GM21786 (cell line): ENCODE data around the gene CLEC18B.
"Not testable (repeated sequence)": the region's sequence is repeated elsewhere in the genome, so short reads cannot be mapped to it uniquely, and the experiment has no call there.

Source experiments
- ATAC-seq: cut with Tn5 transposase; IDR thresholded peaks from one replicate; pipeline ENCODE4 v1.9.1; 2021; ENCODE audit not compliant: unreplicated experiment

The CLEC18B gene

DNA sequence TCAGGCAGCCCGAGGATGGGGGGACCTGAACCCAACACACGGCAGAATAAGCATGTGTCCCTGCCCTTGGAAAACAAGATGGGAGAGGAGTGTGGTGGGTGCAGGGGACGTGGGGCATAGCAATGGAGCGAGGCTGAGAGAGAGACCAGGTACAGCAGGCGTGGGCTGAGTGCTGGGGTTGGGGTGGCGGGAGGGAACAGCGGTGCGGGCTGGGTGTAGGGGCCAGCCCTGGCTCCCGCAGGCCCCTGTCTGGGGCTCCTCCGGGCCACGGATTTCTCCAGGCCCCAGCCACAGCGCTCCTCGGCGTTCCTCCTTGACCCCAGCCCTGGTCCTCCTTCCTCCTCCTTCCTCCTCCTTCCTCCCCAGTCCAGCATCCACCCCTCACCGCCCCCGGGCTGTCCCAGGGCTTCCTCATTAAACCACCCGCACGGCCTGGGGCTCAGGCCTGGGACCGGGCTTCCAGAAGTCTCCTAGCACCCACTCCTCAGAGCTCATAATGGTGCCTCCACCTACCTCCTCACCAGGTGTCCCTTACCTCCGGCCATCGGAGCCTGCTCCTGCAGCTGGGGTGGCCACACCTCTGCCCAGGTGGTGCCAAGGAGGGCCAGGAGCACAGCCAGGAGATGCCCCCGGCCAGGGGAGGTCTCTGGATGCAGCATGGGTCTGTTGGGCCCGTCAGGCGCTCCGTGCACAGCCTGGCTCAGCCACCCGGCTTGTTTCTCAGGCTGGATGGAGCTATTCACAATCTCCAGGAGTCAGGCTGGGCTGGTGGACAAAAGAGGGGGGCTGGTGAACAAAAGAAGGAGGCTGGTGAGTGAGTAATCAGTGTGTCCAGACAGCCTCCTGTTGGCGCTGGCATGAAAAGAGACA, at the start of gene CLEC18B:
Gene CLEC18B, minus strand, starts transcription at position 867 of the 870 bp plus-strand sequence. Its CDS starts 208 bp downstream, at position 659.
- ATAC-seq = not testable (repeated sequence)

DNA sequence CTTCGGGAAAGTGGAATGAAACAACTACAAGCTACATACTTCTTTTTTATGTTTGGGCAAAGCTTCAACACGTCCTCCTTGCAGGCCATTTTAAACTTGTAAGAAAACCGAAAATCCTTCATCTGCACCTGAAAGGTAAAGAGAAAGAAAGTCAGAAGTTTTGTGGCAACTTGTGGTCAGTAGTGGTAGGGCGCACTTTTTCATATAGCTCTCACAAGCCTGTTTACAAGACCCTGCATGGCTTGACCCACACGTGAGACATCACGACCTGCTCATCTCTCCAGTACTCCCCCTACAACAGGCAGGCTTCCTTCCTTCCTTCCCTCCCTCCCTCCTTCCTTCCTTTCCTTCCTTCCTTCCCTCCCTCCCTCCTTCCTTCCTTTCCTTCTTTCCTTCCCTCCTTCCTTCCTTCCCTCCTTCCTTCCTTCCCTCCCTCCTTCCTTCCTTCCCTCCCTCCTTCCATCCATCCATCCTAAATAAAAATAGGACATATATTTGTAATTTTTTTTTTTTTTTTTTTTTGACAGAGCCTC, 48.7 kb upstream of the CLEC18B start:
- ATAC-seq = no peak

DNA sequence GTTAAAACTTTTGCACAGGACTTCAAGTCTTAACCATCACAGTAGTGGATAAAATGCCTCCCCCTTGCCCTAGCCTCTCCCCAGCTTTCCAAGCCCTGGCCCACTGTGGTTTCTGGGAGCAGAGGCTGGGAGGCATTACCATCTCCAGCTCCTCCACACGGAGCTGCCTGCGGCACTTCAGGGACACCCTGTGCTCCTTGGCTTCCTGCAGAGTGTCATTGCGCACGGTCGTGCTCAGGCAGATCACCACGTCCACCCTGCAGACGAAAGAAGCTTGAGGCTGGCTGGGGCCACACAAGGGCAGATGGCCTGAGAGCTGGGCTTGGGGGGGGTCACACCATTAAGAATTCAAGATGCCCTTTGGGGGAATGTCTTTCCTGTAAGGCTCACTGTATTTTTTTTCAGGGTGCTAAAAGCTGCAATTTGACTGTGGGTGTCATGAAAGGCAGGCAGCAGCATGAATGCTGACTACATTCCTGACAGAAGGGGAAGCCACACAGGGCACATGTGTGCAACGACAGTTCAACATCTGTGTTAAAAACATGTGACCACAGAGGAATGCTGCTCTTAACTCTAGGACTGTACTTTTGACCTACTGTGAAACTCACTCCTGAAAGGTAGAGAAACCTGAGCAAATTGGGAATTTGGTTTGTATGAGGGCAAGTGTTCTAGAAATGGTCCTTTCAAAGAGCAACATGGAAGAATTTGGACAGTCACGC, 47.7 kb upstream of the CLEC18B start:
- ATAC-seq = no peak

DNA sequence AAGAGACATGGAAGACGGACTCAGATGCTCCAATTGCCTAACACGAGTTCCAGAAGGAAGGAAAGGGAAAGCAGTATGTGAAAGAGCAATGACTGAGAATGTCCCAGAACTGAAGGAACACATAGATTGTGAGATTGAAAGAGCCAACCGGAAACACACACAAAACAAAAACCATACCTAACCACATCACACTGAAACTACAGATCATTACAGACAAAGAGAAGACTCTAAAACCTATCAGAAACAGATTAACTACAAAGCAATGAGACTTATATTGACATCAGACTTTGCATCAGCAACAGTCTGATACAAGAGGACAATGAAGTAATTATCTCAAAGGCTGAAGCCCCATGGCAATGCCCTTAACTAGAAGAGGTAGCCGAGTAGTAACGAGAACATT, 45.6 kb upstream of the CLEC18B start:
- peak; percentile 63 for ATAC-seq

DNA sequence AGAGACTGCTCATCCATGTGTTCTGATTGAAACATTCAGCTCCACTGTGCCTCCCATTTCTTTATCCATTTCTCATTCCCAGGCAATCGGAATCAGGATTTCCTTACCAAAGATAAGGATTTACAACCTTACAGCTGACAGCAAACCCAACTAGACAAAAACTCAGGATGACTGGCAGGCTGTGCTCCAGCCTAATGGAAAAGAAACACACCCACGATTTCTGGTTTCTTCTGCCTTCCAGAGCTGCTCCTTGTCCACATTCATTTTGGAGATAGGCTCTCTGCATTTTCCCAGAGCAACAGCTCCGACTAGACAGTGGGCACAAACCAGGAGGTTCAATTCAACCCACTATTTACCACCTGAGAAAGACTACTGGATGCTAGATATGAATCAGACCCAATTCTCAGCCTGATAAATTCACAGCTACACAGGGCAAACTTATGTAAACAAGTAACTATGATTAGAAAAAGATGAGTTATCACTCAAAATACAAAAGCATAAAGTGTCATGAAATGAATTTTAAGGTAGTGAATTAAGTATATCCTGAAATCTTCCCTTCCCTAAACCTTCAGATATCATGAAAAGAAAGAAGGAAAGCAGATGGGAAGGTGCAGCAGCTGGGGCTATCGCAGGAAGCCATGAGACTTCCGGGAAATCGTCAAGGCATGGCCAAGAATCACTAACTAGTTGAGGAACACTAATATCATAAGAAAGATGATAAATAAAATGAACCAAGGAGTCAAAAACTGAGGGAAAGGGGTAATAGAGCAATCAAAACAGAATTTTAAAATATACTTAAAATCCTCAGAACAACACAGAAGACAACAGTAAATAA, 44.8 kb upstream of the CLEC18B start:
- no peak for ATAC-seq

DNA sequence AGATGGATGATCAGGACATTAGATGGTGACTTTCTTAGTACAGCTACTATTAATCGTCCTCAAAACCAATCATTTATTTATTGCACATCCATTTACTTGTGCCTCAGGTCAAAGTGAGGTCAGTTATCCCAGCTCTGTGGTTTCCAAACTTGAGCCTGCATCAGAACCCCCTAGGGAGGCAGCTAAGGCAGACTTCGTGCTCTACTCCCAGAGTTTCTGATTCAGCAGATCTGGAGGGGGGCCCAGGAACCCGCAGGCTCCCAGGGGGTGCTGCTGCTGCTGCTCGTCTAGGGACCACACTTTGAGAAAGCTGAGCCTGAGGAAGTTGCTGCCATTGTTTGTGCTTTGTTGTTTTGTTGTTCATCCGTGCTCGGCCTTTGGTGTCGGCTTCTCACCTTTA, 44.0 kb upstream of the CLEC18B start:
- no peak for ATAC-seq

DNA sequence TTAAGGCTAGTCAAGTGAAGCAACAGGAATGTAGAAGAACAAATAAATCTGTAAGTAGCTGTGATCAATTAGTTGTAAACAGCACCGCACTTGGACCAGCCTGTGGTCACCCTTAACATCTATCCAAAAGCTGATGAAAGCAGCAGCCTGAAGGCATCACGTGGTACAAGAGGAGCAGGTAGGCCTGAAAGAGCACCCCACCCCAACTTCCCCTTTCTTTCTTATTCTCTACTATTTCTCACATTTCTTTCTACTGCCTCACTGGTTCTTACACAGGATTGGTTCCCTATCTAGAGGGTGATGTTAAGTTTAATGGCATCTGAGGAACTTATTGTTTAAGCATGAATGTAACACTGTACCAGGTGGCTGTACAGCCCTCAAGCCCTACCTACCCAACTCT, 42.6 kb upstream of the CLEC18B start:
- no peak for ATAC-seq

DNA sequence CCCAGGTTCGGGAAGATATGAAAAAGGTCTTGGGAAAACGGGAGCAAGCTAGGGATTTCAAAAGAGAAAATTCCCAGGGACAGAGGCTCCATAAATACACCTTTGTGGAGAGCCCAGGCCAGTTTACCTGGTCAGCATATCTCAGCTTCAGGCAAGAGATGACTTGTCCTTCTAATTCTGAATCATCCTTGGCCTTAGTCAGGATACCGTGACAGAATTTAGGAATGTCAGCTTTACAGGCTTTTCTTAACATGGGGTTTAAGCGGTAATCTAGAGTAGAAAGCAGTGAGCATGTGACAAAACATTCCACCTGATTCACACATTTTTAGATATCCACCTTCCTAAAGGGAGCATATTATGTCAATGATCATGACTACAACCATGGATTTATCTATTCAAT, 41.1 kb upstream of the CLEC18B start:
- no peak for ATAC-seq

DNA sequence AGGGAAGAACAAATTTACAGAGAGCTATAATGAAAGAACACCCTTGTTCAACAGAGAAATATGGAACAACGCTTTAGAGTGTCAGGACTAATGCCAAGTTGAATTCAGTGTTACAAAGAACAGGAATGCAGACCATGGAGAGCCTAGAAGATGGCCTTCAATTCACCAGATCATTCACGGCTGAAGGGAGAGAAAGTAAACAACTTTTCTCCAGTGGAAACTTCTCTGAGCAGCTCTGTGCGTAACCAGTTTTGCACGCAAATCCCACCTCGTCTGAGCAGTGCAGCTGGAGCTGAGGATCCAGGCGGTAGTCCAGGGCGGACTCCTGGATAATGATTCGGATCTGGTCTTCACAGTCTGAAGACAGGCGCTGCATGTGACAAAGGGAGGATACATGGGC, 40.5 kb upstream of the CLEC18B start:
- ATAC-seq = no peak

DNA sequence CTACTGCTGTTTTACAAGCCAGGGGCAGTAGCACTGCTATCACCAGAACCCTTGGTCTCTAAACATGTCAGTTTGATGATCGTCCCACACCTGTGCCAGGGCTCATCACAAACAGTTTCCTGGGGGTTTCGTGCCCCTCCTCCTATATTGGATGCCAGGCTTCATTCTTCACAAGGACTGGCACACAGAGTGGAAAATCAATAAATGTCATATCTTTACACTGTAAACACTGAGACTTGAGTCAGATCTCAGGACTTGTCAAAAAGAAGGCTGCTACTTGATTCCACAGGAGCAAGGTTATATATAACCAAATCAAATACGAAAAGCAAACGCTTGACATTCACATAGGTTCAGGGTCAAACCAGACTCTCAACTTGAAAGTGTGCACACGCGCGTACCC, 39.3 kb upstream of the CLEC18B start:
- no peak for ATAC-seq

DNA sequence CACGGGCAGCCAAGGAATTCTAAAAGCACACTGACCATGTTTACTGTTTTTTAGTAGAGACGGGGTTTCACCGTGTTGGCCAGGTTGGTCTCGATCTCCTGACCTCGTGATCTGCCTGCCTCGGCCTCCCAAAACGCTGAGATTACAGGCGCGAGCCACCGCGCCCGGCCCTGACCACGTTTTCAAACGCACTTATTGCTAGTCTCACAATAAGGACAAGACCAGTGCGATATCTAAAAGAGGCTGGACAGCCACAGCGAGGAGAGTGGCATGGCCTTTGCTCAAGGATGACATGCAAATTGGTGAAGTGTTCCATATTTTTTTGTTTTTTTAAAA, 35.0 kb upstream of the CLEC18B start:
- ATAC-seq = no peak

DNA sequence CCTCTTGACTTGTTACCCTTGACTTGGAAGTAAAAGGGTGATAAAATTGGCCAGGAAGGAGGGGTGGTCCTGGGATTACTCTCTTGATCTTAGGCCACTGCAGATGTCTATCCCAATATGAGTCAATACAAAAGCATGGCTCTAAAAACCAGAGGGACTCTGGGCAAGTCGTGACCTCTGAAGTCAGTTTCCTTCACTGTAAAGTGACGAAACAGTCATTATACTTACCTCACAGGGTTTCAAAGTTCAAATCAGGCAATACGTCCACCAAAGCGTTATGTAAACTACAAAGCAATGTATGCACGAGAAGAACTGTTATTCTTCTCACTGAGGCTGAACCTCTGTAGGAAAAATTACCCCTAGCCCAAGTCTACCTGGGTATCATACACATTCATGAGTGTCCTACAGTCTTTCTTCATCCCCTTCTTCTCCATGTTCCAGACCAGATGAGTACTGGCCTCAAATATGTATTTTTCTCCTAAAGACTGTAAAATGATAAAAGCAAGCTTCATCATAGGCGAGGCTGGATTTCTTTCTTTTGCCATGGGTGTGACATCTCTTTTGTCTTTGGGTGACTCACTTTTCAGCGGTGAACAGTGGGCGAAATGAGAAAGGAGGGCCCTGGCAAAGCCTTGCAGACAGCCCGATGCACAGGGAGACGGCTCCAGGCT, 34.5 kb upstream of the CLEC18B start:
- no peak for ATAC-seq

DNA sequence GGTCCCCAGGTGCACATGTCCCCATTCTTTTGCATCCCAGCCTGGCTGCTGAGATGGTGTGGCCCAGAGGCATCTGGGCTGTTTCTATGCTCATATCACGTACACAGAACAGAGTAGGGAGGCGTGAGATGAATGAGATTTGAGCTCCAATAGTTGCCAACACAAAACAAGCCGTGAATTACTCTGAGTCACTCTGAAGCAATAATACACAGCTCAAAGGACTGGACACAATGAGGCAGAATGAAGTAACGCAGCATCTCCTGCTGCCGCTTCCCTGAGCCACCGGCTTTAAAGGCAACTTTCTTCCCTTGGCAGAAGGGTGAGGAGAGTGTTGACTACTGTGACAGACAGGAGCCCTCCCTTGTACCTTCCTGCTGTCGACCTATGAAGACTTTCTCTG, 33.9 kb upstream of the CLEC18B start:
- ATAC-seq = no peak

DNA sequence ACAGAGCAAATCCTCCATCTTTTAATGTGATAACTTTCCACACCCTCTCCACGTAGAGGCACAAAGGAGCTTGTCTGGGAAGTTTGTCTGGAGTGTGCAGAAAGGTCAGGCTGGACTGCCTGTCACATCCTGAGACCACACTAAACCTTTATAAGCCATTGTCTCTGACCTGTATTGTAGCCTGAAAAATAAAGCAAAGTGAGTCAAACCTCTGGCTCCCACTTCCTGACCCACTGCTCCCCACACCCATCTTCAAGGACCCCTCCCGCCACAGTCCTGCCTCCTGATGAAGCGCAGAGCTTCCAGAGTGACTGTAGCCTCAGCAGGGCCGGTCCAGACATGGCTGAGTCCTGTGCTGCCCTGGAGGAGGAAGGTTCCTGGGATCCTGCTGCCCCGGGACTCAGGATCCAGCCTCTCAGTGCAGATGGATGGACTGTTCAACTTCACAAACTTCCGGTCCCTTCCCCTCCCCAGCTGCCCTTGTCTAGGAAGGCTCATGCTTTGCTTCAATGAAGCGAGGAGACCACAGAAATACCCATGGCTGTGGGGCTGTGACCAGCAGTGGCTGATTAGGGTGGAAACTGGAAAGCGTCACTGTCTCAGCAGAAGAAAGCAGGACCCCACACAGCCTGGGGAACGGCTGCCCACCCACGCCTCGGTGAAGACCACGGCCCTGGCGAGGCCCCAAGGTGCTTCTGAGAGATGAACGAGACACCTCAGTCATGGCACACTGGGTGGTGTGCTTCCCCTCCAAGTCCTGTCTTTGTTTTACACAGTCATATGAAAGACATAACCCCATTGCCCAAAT, 30.9 kb upstream of the CLEC18B start:
- peak; percentile 84 for ATAC-seq

DNA sequence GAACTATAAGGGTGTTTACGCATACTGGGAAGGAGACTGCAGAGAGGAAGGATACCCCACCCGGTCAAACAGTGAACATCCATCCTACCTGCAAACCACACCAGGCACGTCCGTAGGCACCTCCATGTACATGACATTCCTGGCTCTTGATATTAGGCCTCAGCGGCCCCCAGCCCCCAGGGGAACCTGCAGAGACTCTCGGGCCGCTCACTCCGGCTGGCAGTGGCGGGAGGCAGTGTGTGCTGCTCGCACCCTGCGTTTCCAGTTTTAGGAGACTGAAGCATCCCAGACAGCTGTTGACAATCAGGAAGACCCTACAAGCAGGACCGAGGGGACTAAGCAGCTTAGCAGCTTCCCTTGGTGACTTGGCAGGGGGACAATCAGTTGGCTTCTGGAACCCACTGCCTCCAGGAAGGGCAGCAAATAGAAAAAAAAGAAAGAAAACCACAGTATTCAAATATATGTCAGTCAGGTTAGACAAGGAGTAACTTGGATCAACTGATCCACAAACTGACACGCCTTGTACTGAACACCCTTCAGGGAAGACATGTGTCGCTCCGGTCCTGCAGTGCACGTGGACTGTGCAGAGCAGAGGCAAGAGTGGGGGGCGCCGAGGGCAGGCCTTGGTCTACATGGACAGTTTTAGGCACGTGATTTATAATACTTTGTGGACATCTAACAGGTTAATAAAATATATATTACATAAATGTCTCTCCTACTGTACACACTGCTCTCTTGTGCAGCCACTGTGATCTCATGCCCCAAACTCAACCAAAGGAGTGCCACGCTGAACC, 29.9 kb upstream of the CLEC18B start:
- no peak for ATAC-seq

DNA sequence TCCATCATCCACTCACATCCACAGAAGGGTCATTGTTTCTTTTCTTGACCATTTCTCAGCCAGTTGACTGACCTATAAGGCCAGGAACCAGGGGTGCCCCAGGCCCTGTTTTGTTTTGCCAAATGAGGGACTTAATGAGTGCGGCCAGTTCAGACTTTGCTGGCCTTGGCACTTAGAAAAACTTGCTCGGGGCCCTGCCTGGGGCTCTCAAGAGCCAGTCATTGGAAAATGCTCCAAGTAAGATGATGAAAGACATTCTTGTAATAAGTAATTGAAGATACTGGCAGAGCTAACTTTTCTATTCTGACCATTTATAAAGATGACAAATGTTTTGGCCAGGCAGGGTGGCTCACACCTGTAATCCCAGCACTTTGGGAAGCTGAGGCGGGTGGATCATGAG, 29.0 kb upstream of the CLEC18B start:
- no peak for ATAC-seq

DNA sequence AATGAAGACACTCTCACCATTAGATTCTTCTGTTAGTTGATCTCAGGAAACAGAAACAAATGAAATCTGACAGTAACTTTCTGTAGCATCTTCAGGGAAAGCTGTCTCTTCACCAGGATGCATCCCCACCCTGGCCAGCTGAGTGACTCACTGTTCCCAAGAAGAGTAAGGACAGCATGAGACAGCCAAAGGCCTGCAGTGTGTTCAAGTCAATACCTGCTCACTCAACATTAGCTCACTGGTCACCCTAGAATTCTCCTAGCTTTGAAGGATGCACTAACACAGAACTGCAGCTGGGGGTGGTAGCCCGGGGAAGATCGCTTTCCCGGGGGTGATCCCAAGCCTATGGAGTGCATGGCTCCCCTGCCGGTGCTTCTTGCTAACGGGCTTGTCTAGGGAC, 28.2 kb upstream of the CLEC18B start:
- no peak for ATAC-seq

DNA sequence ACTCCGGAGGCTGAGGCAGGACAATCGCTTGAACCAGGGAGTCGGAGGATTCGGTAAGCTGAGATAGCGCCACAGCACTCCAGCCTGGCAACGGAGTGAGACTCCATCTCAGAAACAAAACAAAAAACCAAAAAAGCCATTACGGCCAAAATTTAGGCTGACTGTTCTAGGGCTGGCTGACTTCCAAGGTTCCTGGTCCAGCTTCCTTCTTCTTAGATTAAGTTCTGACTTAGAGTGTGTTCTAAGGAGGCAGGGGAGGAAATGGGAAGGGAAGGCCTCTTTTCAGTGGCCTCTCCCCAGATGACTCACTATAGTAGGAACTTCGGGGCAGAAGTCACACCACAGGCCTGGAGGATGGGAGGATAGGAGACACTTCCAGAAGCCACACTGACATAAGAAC, 27.7 kb upstream of the CLEC18B start:
- ATAC-seq = no peak

DNA sequence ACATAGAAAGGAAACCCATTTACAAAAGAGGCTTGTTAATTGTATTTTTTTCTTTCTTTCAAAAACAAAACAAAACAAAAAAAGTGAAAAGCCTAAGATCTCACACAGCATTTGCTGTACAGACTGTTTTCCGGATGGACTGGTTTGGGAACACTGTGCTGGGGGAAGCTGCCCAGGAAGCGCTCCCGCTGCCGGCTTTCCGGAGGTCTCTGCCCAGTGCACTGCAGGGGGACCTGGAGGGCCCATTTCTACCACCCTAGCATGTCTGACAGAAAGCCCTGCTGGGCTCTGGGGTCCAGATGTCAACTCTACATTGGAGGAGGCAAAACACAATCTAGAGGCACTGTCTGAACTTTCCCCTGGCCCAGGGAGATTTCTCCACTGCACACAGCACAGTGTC, 26.3 kb upstream of the CLEC18B start:
- ATAC-seq = no peak
